ENCODE measurements around the gene CD99L2.

Gene CD99L2

GRCh38 chrX:150898343-150899190 is at the start of gene CD99L2:
CD99L2 (minus strand) TSS chrX:150898668; CDS start chrX:150898588, 80 bp downstream.
- DNase-seq (ENCODE audit: low read depth): peak; percentile 77

DNA sequence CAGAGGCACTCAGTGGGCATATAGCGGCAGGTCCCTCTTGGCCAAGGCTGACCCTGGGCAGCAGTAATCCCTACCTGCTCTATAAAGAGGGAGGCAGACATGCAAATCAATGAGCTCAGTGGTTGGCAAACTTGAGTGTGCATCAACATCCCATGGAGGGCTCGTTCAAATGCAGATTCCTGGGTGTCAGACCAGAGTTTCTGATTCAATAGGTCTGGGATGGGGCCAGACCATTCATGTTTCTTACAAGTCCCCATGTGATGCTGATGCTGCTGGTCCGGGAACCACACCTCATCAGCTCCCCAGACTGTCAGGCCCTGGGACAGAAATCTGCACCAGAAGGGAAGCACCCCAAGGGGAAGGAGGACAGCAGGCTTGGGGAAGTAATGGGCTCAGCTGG is 45.8 kb upstream of the CD99L2 start:
- DNase-seq (ENCODE audit: low read depth): no peak

GRCh38 chrX:150942942-150943594 is 44.6 kb upstream of the CD99L2 start:
- DNase-seq (ENCODE audit: low read depth): no peak

DNA sequence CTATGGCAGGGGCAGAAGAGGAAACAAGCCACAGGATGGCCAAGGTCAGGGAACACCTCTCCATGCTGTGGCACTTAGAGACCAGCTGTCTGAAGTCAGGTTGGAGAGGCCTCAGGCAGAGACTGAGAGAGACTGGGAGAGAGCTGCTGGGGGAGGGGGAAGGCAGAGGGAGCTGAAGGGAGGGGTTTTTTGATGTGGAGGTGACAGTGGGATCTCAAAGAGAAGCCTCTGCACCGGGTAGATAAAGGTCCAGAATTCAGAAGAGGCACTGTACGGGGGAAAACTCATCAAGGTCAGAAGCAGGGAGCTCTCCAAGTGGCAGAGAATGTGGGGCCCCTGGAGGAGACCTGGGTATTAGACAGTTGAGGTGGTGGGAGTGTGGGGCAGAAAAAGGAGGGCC is 43.1 kb upstream of the CD99L2 start:
- no peak for DNase-seq (ENCODE audit: low read depth)

GRCh38 chrX:150940844-150941495 is 42.5 kb upstream of the CD99L2 start:
- DNase-seq (ENCODE audit: low read depth): no peak

GRCh38 chrX:150936556-150936955 is 38.1 kb upstream of the CD99L2 start:
- DNase-seq (ENCODE audit: low read depth): no peak

GRCh38 chrX:150935467-150935866 is 37.0 kb upstream of the CD99L2 start:
- peak; percentile 17 for DNase-seq (ENCODE audit: low read depth)

DNA sequence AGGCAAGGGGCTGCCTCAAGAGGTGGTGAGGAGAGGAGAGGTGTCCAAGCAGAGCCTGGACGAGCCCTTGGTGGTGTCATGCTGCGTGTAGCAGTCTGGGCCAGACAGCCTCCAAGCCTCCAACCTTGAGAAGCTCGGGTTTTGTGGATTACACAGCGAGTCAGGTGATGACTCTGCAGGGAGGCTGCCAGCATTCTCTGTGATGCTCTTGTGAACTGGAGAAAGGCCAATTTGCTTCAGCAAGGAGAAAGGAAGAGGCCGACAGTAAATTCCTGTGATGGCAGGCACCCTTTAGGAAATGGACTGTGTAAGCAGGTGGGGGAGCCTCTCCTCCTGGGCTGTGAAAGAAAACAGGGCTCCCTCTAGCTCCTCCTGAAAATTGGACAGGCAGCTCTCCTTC is 36.0 kb upstream of the CD99L2 start:
- DNase-seq (ENCODE audit: low read depth): peak; percentile 31

DNA sequence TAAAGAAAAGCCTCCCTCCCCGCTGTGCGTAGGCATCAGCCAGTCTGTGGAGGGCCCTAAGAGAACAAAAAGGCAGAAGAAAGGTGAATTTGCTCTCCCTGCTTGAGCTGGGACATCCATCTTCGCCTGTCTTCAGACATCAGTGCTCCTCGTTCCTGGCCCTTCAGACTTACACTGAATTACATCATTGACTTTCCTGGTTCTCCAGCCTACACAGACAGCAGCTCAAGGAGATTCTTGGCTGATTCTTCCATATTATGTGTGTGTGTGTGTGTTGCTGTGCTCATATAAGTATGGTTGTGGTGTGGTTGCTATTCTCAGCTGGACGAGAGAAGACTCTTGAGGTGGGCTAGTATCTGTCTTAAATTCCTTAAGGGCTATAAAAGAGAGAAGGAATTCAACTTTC is 35.5 kb upstream of the CD99L2 start:
- DNase-seq (ENCODE audit: low read depth): no peak

DNA sequence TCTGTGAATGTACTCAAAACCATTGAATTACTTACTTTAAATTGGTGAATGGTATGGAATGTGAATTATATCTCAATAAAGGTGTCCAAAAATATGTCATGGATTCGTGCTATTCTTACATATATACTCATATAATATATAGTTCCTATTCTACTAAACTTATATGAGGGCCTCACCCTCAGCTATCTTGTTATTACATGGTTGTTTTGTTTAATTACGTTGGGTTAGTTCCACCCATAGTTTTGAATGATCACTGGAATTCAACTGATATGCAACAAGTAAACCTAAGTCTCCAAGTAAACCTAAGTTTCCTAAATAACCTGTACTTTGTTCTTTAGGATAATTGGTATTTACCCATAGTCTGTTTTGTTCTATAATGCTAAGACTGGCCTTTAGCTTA is 30.6 kb upstream of the CD99L2 start:
- DNase-seq (ENCODE audit: low read depth): no peak

GRCh38 chrX:150926791-150927190 is 28.3 kb upstream of the CD99L2 start:
- no peak for DNase-seq (ENCODE audit: low read depth)

- no peak for DNase-seq (ENCODE audit: low read depth)
Observed at GRCh38 chrX:150926304-150926703, 27.8 kb upstream of the CD99L2 start.

- DNase-seq (ENCODE audit: low read depth): no peak
Observed at GRCh38 chrX:150919401-150919800, 20.9 kb upstream of the CD99L2 start.

DNA sequence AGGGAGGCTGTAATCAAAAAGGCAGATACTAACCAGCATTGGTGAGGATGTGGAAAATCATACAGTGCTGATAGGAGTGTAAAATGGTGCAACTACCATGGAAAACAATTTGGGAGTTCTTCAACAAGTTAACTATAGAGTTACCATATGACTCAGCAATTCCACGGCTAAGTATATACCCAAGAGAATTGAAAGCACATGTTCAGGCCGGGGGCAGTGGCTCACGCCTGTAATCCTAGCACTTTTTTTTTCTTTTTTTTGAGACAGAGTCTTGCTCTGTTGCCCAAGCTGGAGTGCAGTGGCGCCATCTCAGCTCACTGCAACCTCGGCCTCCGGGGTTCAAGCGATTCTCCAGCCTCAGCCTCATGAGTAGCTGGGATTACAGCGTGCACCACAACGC is 15.0 kb upstream of the CD99L2 start:
- DNase-seq (ENCODE audit: low read depth): peak; percentile 15

- no peak for DNase-seq (ENCODE audit: low read depth)
Observed at GRCh38 chrX:150907474-150907873, 9.0 kb upstream of the CD99L2 start.

- no peak for DNase-seq (ENCODE audit: low read depth)
Observed at GRCh38 chrX:150906694-150907093, 8.2 kb upstream of the CD99L2 start.

- DNase-seq (ENCODE audit: low read depth): no peak
Observed at GRCh38 chrX:150905293-150905692, 6.8 kb upstream of the CD99L2 start.

DNA sequence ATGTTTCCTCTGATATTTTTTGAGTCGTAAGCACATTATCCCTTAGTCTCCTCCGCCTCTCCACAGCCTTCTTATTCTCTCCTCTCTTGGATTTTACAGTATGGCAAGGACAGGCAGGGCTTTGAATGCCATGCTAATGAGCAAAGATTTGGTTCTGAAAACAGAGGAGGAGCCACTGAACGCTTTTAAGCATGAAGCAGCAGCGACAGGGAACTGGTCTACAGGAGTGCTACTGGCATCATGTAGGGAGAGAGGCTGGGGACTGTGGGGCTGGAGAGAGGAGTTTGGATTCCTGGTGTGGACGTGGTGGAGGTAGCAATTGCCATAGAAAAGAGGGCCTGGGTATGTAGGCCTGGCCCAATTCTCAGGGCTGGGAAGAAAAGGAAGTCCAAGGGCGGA is 4.6 kb upstream of the CD99L2 start:
- DNase-seq (ENCODE audit: low read depth): no peak

DNA sequence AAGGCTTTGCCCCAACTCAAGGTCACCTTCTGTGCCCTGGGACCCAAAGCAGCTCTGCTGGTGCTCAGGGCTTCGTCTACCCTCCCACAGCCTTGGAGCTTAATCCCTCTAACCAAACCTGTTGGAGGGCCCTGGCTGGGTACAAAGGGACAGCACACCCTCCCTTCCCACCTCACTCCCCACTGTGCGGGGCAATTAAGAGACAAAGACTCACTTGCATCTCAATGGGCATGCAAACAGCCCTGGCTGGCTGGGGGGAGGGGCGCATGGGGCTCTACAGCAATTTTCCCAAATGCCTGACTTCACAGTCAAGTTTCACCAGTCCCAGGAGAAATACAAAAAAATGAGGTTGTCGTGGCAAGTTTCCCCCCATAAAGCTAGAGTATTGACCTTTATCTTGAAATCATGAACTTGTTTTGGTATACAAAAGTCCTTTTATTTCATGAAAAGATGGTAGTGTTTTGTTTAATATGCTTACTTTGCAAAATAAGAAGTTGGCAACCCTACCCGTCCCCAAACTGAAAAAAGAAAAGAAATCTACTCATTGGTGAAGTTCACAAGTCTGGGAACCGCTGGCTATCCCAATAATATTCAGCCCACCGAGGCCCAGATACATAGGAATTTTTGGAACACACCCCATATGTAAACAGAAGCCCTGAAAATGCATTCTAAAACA is 4.1 kb upstream of the CD99L2 start:
- DNase-seq (ENCODE audit: low read depth): no peak

GRCh38 chrX:150899191-150899757 is 806 bp upstream of the CD99L2 start:
- no peak for DNase-seq (ENCODE audit: low read depth)

DNA sequence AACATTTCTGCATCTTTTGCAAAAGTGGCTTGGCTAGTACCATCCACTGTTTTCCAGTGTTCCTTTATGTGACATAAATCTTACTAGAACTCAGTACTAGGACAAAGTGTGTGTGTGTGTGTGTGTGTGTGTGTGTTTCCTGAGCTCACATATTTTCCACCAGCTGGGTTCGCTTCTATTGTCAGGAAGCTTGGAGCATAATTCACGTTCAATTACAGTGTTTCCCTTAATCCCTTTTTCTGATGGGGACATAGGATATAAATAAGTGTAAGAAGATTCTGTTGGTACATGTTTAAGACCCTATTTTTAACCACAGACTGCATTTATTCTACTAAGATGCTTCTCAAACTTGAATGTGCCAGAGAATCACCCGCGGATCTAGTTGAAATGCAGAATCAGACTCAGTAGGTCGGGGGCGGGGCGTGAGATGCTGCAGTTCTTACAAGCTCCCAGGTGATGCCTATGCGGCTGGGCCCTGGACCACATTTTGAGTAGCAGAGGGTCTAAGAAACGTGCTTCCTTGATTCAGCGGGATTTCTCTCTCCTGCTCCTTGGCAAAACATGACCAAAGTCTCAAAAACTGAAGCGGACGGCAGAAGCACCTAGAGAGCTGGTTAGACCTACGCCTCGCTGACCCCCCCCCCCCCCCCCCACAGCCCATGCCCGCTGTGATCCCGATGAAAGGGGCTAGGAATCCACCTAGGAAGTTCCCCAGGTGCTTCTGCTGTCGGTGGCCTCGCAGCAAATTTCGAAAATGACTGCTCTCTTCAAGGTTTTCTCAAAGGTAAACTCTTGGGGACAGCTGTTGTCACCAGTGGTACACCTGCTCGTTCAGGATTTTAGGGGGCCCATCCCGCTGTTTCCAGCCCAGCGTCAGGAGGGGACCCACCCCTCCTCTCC is 797 bp downstream of the CD99L2 start:
- no peak for DNase-seq (ENCODE audit: low read depth)
